Activated CD8-positive, alpha-beta memory T cell treated with anti-CD3 and anti-CD28 coated beads for 36 hours (primary cell): ENCODE data around the gene PRSS22. TPM values are rescaled to one million over a fixed set of nuclear protein-coding genes. Genes with fewer than 3 reads are reported as not detected.

Experiments used
- CTCF ChIA-PET: fragments of 350-600 bp; sonication (Branson Sonifier 250); formaldehyde crosslinking; loops from one replicate; lab custom pipeline; 2021; ENCODE audit warnings: antibody characterized with exemption; lab: Charles Lee
- POLR2A ChIA-PET: fragments of 350-600 bp; sonication (Branson Sonifier 250); formaldehyde crosslinking; loops from one replicate; lab custom pipeline; 2021; ENCODE audit warnings: antibody characterized with exemption; lab: Charles Lee
- total RNA-seq, 2 experiments: library from RNA; stranded (reverse); gene quantifications; one replicate each; pipeline ENCODE4 v1.2.3, GENCODE V29; 2021

PRSS22 gene
- total RNA-seq, 2 experiments from 2014 or later, result not detected

DNA sequence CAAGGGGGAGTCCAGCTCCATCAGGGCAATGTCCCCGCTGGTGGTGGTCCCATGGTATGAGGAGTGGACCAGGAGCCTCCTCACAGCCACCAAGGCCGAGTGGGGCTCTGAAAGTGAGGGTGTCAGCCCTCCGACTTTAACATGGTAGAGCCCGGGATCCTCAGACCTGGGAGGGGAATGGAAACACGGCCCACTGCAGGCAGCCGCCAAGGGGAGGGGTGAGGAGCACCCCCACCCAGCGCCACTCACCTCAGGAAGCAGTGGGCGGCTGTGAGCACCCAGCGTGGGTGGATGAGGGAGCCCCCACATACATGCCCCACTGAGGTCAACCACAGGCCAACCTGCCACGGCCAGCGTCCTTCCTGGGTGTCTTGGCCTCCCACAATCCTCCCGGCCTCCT, 17.1 kb downstream of the PRSS22 start:
- POLR2A ChIA-PET, result no interaction called here
- CTCF ChIA-PET, result no interaction called here

DNA sequence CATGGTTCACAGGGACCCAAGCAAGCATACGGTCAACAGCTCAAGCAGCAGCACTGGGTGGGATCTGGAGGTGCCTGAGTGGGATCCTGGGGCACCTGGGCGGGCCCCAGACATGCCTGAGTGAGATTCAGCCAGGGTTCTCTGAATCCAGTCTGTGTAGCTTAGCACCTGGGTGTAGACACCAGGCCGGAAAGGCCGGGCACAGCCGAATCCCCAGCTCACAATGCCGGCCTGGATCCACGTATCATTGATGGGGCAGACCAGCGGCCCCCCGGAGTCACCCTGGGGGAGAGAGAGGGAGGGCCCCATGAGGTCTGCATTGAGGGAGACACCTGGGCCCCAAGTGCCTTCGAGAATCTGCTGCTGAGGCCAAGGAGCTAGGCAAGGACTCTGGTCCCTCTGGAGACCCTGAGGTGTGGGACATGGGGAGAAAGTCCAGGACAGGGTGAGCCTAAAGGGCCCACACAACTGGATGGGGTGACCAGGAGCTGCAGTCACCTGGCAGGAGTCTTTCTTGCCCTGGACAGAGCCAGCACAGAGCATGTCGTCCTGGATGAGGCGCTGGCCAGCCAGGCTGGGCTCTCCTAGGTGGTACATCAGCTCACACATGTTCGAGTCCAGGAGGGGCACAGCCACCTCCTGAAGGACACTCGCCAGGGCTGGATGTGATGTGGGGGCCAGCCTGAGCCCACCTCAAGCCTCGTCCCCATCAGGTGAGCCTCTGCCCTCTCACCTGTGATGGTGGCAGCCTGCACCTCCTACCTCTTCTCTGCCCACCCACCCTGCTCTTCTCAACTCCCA, 18.1 kb downstream of the PRSS22 start:
- CTCF ChIA-PET, result interaction anchor here (0.5 to 2.2 kb wide), 14 partner anchors 17 to 103 kb away, joined by 3 to 19 read pairs (median 4); no protein-coding TSS in a partner anchor
- POLR2A ChIA-PET, result interaction anchor here (0.8 kb wide), 1 partner anchor 29 kb away, joined by 4 read pairs; no protein-coding TSS in a partner anchor

- CTCF ChIA-PET, result interaction anchor here (0.5 to 2.2 kb wide), 16 partner anchors 8 to 104 kb away, joined by 3 to 19 read pairs (median 4); no protein-coding TSS in a partner anchor
- POLR2A ChIA-PET, result no interaction called here
These were observed 19.0 kb downstream of the PRSS22 start for GRCh38 chr16:2838928-2839327.

DNA sequence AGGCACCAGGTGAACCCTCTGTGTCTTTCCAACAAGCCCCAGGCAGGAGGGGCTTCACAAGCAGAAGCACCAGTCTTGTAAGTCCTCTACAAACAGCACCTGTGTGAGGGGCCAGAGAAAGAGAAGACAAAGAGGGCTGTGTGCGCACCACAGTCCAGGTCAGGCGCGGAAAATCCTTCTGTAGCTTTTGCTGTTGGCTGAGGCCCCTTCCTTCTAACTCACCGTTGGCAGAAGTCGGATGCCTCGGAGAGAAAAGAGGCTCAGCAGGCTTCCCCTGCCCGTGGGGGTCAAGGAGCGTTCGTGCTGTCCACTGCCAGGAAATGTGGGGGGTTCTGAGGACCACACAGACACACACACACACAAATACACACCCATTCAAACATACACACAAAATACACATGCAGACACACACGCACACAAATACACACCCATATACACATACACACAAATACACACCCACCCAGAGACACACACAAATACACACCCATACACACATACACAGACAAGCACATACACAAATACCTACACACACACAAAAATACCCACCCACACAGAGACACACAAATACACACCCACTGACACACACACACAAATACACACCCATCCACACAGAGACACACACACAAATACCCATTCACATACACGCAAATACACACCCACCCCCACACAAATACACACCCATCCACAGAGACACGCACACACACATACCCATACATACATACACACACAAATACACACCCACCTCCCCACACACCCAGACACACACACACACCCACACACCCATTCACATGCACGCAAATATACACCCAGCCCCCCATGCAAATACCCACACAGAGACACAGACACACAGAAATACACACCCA, 21.1 kb downstream of the PRSS22 start:
- ChIA-PET CTCF (no interaction called here), POLR2A (no interaction called here)

DNA sequence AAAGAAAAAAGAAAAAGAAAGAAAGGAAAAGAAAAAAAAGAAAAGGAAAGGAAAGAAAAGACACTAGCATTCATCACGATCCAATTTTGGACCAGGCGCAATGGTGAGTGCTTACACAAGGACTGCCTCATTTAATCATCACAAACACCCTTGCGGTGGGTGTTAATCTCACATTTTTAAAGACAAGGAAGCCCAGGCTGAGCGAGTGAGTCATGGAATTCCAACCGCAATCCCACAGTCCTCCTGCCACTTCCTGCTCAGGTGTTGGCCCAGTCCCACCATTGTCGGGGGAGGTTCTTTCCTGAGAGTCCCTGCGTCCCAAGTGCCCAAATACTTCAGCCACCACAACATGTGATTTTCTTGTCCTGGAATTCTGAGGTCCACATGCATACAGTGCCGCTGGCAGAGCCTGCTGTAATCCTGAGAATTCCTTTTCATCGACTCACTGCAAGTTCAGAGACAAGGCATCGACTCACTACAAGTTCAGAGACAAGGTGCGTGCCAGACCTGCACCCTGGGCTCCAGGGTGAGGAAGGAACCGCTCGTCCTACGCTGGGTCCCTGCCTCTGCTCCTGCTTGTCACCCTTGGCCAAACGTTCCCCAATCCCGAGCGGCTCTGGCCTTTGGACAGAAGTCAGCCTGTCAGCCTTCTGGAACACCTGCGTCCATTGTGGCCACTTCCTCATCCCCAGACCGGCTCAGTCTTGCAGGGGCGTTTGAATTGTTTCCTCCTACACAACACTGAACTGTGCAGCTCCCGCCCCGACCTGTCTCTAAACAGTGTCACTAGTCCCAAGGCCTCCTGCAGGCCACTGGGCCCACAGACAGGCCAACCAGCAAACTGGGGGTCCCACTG, 22.1 kb downstream of the PRSS22 start:
- POLR2A ChIA-PET, result no interaction called here
- CTCF ChIA-PET, result interaction anchor here (0.6 kb wide), 1 partner anchor 96 kb away, joined by 3 read pairs; no protein-coding TSS in a partner anchor

DNA sequence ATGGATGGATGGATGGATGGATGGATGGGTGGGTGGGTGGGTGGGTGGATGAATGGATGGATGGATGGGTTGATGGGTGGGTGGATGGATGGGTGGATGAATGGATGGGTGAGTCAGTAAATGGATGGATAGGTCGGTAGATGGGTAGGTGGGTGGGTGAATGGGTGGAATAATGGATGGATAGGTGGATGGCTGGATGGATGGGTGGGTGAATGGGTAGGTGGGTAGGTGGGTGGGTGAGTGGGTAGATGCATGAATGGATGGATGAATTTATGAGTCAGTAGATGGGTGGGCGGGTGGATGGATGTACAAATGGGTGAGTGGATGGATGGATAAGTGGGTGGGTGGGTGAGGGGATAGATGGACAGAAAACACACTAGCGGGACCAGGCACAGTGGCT, 23.0 kb downstream of the PRSS22 start:
- POLR2A ChIA-PET, result no interaction called here
- CTCF ChIA-PET, result no interaction called here

DNA sequence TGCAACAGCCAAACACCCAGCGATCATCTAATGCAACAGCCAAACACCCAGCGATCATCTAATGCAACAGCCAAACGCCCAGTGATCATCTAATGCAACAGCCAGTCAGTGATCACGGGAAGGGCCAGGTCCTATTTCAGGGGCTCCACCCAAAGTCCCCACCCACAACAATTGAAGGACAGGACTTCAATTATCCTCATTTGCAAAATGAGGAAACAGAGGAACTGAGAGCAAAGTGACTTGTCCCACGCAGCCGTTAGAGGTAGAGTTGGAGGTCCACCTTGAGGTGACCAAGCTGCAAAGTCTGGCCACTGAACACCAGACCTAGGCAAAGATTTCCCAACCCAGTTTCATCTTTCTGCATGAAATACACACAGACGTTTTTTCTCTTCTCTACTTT, 24.2 kb downstream of the PRSS22 start:
- POLR2A ChIA-PET, result no interaction called here
- CTCF ChIA-PET, result no interaction called here

- POLR2A ChIA-PET, result no interaction called here
- CTCF ChIA-PET, result interaction anchor here (0.5 kb wide), 1 partner anchor 86 kb away, joined by 4 read pairs; no protein-coding TSS in a partner anchor
These were observed 26.8 kb downstream of the PRSS22 start for GRCh38 chr16:2831203-2831602.

- CTCF ChIA-PET, result no interaction called here
- POLR2A ChIA-PET, result no interaction called here
These were observed 27.6 kb downstream of the PRSS22 start for GRCh38 chr16:2830355-2830695.

GRCh38 chr16:2829501-2830354, 28.2 kb downstream of the PRSS22 start, which contains the start of gene ZG16B:
TSS of gene ZG16B (plus strand) at chr16:2830303. CDS start at chr16:2830442, 139 bp downstream.
- POLR2A ChIA-PET, result no interaction called here

GRCh38 chr16:2828876-2829430, 29.0 kb downstream of the PRSS22 start:
- POLR2A ChIA-PET, result no interaction called here
- CTCF ChIA-PET, result no interaction called here

More at GRCh38 chr16:2829501-2830354, 28.2 kb downstream of the PRSS22 start, which contains the start of gene ZG16B:
- CTCF ChIA-PET, result interaction anchor here (0.6 kb wide), 1 partner anchor 45 kb away, joined by 3 read pairs; no protein-coding TSS in a partner anchor

DNA sequence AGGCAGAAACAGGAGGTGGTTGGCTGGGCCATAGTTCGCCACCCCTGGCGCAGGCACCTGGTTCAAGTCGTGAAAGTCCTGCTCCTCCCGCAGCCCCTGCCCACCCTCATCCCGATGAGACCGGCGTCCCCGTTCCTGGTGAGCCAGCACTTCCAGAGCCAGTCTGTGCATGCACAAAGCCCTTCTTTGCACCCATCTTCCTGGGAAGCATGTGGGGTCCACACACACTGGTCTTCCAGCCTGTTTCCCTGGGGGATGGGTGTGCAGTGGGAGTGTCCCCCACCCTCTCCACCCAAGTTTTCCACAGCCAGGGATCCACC, 29.5 kb downstream of the PRSS22 start:
- CTCF ChIA-PET, result no interaction called here
- POLR2A ChIA-PET, result no interaction called here

DNA sequence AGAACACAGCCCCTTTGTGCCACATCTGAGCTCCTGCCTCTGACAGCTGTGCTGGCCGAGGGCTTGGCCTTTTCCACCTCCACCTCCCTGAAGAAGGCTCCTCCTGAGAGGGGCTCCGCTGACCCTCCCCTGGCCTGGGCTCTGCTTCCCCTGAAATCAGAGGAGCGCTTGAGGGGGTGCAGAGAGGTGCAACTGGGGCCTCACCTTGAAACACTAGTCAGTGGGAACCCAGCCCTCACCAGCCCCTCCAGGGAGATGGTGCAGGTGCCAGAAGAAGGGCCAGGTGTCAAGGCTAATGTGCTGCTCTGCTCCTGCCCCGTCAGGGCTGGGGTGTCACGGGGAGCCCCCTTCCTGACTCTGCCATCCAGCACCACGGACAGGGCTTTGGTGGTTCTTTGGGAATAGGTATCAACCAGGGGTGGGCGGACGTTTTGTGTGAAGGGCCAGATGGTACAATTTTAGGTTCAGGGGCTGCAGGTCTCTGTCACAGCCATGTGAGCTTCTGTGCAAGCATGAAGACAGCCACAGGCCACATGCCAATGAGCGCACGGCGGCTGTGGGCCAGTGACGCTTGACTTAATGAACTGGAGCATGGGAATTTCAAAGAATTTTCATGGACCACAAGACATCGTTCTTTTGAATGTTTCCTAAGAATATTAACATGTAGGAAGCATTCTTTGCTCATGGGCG, 30.0 kb downstream of the PRSS22 start:
- ChIA-PET POLR2A (no interaction called here), CTCF (no interaction called here)

- ChIA-PET POLR2A (no interaction called here), CTCF (no interaction called here)
These were observed 30.6 kb downstream of the PRSS22 start for GRCh38 chr16:2827374-2827791.

DNA sequence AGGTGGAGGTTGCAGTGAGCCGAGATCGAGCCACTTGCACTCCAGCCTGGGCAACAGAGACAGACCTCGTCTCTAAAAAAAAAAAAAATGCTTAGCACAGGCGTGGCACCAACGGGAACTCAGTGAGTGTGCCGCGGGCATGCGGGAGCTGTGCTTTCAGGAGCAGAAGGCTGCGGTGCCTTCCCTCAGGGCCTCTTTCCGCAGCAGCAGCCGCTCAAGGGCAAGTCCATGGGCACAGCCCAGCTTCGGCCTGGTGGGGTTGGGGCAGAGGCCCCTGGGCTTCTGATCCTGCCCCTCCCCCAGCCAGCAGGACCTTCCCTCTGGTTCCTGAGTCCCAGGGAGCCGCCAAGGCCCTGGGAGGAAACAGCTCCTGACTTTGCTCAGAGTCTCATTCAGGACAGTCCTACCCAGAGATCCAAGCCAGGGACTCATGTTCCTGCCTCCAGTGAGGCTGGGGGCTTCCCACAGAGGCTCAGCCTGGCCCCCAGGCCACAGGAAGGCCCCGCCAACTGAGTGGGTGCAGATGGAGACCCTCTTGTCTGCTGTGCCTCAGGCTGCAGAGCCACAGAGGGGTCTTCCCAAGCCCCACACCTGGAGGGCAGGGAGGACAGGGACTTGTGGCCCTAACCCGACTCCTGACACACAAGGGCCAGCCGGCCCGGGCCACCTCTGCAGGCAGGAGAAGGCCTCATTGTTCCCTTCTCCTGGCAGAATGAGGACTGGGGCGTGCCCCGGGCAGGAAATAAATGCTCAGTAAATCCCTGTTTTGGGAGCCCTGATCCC, 31.2 kb downstream of the PRSS22 start:
- ChIA-PET POLR2A (no interaction called here), CTCF (no interaction called here)

- CTCF ChIA-PET, result no interaction called here
- POLR2A ChIA-PET, result no interaction called here
These were observed 32.1 kb downstream of the PRSS22 start for GRCh38 chr16:2825906-2826305.
